H1 (cell line): Measurements from ENCODE around the gene IFNK. TPM values are rescaled to one million over a fixed set of nuclear protein-coding genes. Genes with fewer than 3 reads are reported as not detected.

Experiments used
- CTCF ChIA-PET: fragments of 300-600 bp; sonication (Branson Sonifier 250); formaldehyde crosslinking; loops from one replicate; lab custom pipeline; 2021; ENCODE audit not compliant: partially characterized antibody; lab: Charles Lee
- POLR2A ChIA-PET: fragments of 300-600 bp; sonication (Branson Sonifier 250); formaldehyde crosslinking; loops from one replicate; lab custom pipeline; 2021; ENCODE audit warnings: inconsistent platforms; ENCODE audit not compliant: partially characterized antibody; lab: Charles Lee
- DNase-seq, 2 experiments: peaks; one replicate each; pipeline versions ENCODE4 v3.0.0 to v3.0.0-alpha.2; 2010 to 2022; ENCODE audit warnings: low spot score in 2 of 2, low read depth in 1 of 2, mixed read lengths in 1 of 2
- FAIRE-seq: peaks from 2 replicates; lab custom pipeline; 2011; peaks lifted over from hg19 to GRCh38; lab: Jason Lieb, UNC
- H2AFZ ChIP-seq: 2 replicates; pipeline ENCODE4 v1.8.1; 2012; ENCODE audit warnings: low read length, inconsistent platforms
- H2AK5ac ChIP-seq: 2 replicates; pipeline ENCODE4 v1.6.1; 2013; ENCODE audit warnings: low read depth, low read length
- H2BK120ac ChIP-seq: replicated peaks from 2 replicates; pipeline ENCODE3; 2013; ENCODE audit warnings: low read depth, low read length, inconsistent platforms
- H2BK12ac ChIP-seq: 2 replicates; pipeline ENCODE4 v1.6.1; 2013; ENCODE audit warnings: low read depth, low read length
- H2BK15ac ChIP-seq: 2 replicates; pipeline ENCODE4 v1.6.1; 2013; ENCODE audit warnings: low read length
- H2BK20ac ChIP-seq: 2 replicates; pipeline ENCODE4 v1.6.1; 2013; ENCODE audit warnings: low read length
- H2BK5ac ChIP-seq: 2 replicates; pipeline ENCODE4 v1.6.1; 2013; ENCODE audit warnings: low read depth, low read length
- H3K14ac ChIP-seq: 2 replicates; pipeline ENCODE4 v1.6.1; 2013; ENCODE audit warnings: inconsistent platforms; ENCODE audit not compliant: insufficient read length
- H3K18ac ChIP-seq: 2 replicates; pipeline ENCODE4 v1.6.1; 2013; ENCODE audit warnings: low read length; ENCODE audit errors: extremely low read depth
- H3K23ac ChIP-seq: 2 replicates; pipeline ENCODE4 v1.6.1; 2013; ENCODE audit warnings: inconsistent platforms; ENCODE audit not compliant: insufficient read length
- H3K23me2 ChIP-seq: 2 replicates; pipeline ENCODE4 v1.6.1; 2013; ENCODE audit warnings: low read depth, low read length
- H3K27ac ChIP-seq: 2 replicates; pipeline ENCODE4 v1.6.1; 2011; ENCODE audit warnings: low read depth, low read length, inconsistent platforms
- H3K27me3 ChIP-seq, 4 experiments: replicated peaks in 1 of 4; 1 replicate in 1 of 4; 2 replicates in 3 of 4; pipeline versions ENCODE4 v1.6.1 to v1.8.1; 2011 to 2013; ENCODE audit warnings: low read length in 3 of 4, mild to moderate bottlenecking in 3 of 4, inconsistent platforms in 2 of 4, mixed read lengths in 2 of 4, moderate library complexity in 1 of 4; ENCODE audit not compliant: control insufficient read depth in 3 of 4, insufficient read depth in 3 of 4; ENCODE audit errors: extremely low read depth in 1 of 4
- H3K36me3 ChIP-seq, 4 experiments: 2 replicates each; pipeline versions ENCODE4 v1.6.1 to v1.8.1; 2011 to 2013; ENCODE audit warnings: mild to moderate bottlenecking in 4 of 4, low read length in 3 of 4, moderate library complexity in 2 of 4, control low read depth in 1 of 4, inconsistent platforms in 1 of 4; ENCODE audit not compliant: insufficient read depth in 4 of 4, control insufficient read depth in 2 of 4
- H3K4ac ChIP-seq: replicated peaks from 2 replicates; pipeline ENCODE3; 2013; ENCODE audit warnings: low read length, low read depth, mixed read lengths, inconsistent platforms; ENCODE audit not compliant: insufficient read length
- H3K4me1 ChIP-seq, 4 experiments: replicated peaks in 1 of 4; 1 replicate in 1 of 4; 2 replicates in 3 of 4; pipeline versions ENCODE4 v1.6.1 to v1.8.1; 2011 to 2013; ENCODE audit warnings: low read length in 3 of 4, inconsistent platforms in 2 of 4, mixed read lengths in 1 of 4; ENCODE audit not compliant: insufficient read depth in 4 of 4, control insufficient read depth in 3 of 4
- H3K4me2 ChIP-seq, 2 experiments: 2 replicates each; pipeline versions ENCODE4 v1.6.1 to v1.8.1; 2011 to 2013; ENCODE audit warnings: low read depth in 2 of 2, low read length in 2 of 2, control low read depth in 1 of 2, inconsistent platforms in 1 of 2, mild to moderate bottlenecking in 1 of 2; ENCODE audit not compliant: insufficient read depth in 1 of 2
- H3K4me3 ChIP-seq, 4 experiments: fragments of 200-600, 300-600 bp in 1 of 4; sonication (generic), shearing (Covaris generic), sonication (Bioruptor Twin) in 1 of 4; 2 replicates each; pipeline versions ENCODE4 v1.5.1 to v1.8.1; 2011 to 2016; ENCODE audit warnings: low read length in 4 of 4, low read depth in 3 of 4, control low read depth in 2 of 4, inconsistent platforms in 2 of 4, mild to moderate bottlenecking in 2 of 4, mixed read lengths in 1 of 4, moderate library complexity in 1 of 4; ENCODE audit not compliant: insufficient read depth in 2 of 4; ENCODE audit errors: extremely low read depth in 1 of 4
- H3K56ac ChIP-seq: replicated peaks from 2 replicates; pipeline ENCODE3; 2013; ENCODE audit warnings: low read depth, mild to moderate bottlenecking, mixed read lengths, low read length, inconsistent platforms; ENCODE audit not compliant: insufficient read length
- H3K79me1 ChIP-seq: 2 replicates; pipeline ENCODE4 v1.6.1; 2013; ENCODE audit warnings: low read depth, low read length, control low read depth
- H3K79me2 ChIP-seq, 2 experiments: 2 replicates each; pipeline versions ENCODE4 v1.6.1 to v1.8.1; 2012 to 2013; ENCODE audit warnings: low read length in 2 of 2, mild to moderate bottlenecking in 2 of 2, inconsistent platforms in 1 of 2; ENCODE audit not compliant: insufficient read depth in 2 of 2, control insufficient read depth in 1 of 2
- H3K9ac ChIP-seq, 4 experiments: replicated peaks in 1 of 4; 1 replicate in 1 of 4; 2 replicates in 3 of 4; pipeline versions ENCODE4 v1.6.1 to v1.8.1; 2011 to 2013; ENCODE audit warnings: low read depth in 3 of 4, low read length in 3 of 4, control low read depth in 2 of 4, mild to moderate bottlenecking in 2 of 4, moderate library complexity in 2 of 4, inconsistent platforms in 1 of 4; ENCODE audit errors: extremely low read depth in 1 of 4
- H3K9me3 ChIP-seq, 2 experiments: 2 replicates each; pipeline versions ENCODE4 v1.6.1 to v1.8.1; 2012 to 2013; ENCODE audit warnings: mild to moderate bottlenecking in 2 of 2, moderate library complexity in 2 of 2, control low read depth in 1 of 2, inconsistent platforms in 1 of 2, low read depth in 1 of 2, low read length in 1 of 2, mixed read lengths in 1 of 2; ENCODE audit not compliant: insufficient read depth in 2 of 2
- H4K20me1 ChIP-seq, 2 experiments: replicated peaks in 1 of 2; 2 replicates each; pipeline versions ENCODE3 to v1.8.1; 2011 to 2013; ENCODE audit warnings: inconsistent platforms in 2 of 2, low read length in 2 of 2, mild to moderate bottlenecking in 1 of 2; ENCODE audit not compliant: insufficient read depth in 2 of 2, control insufficient read depth in 1 of 2
- H4K5ac ChIP-seq: 2 replicates; pipeline ENCODE4 v1.6.1; 2013; ENCODE audit warnings: low read length, low read depth, mixed read lengths, inconsistent platforms; ENCODE audit not compliant: insufficient read length
- H4K8ac ChIP-seq: 2 replicates; pipeline ENCODE4 v1.8.0; 2013; ENCODE audit warnings: mild to moderate bottlenecking, moderate library complexity, low read length, inconsistent platforms; ENCODE audit not compliant: insufficient read depth; ENCODE audit errors: extremely low read depth
- H4K91ac ChIP-seq: replicated peaks from 2 replicates; pipeline ENCODE3; 2013; ENCODE audit warnings: low read length, mixed read lengths, inconsistent platforms; ENCODE audit not compliant: insufficient read length
- ATF3 ChIP-seq: IDR thresholded peaks from 2 replicates; pipeline ENCODE4 v1.6.1; 2011; ENCODE audit warnings: low read depth, mild to moderate bottlenecking, low read length; ENCODE audit not compliant: insufficient read depth
- BCL11A ChIP-seq, 2 experiments: IDR thresholded peaks; one replicate each; pipeline ENCODE4 v1.6.1; 2011; ENCODE audit warnings: low read depth in 2 of 2, low read length in 2 of 2, mild to moderate bottlenecking in 2 of 2
- CHD1 ChIP-seq: IDR thresholded peaks from 2 replicates; pipeline ENCODE4 v1.6.1; 2012; ENCODE audit warnings: low read depth, low read length, improper control_type of control experiment
- POU5F1 ChIP-seq: IDR thresholded peaks from 2 replicates; pipeline ENCODE4 v1.6.1; 2011; ENCODE audit warnings: low read depth, mild to moderate bottlenecking, low read length, moderate library complexity
- RNF2 ChIP-seq: fragments of 200-900, 300-1000 bp; sonication (generic); IDR thresholded peaks from 2 replicates; pipeline ENCODE4 v1.7.1; 2016; ENCODE audit warnings: borderline replicate concordance, low read depth, mild to moderate bottlenecking, antibody characterized with exemption, low read length; ENCODE audit not compliant: poor library complexity, severe bottlenecking; ENCODE audit errors: missing control alignments
- TAF1 ChIP-seq: IDR thresholded peaks from 2 replicates; pipeline ENCODE4 v1.6.1; 2011; ENCODE audit warnings: mild to moderate bottlenecking, low read depth, low read length
- YY1 ChIP-seq: IDR thresholded peaks from 2 replicates; pipeline ENCODE4 v1.6.1; 2011; ENCODE audit warnings: low read depth, mild to moderate bottlenecking, low read length
- WGBS, 2 experiments: shearing (Covaris generic) in 1 of 2; methylation state at CpG; one replicate each; pipeline versions ENCODE4 v1.1.6 to v1.1.7; 2013 to 2015; ENCODE audit warnings: low lambda C conversion rate in 2 of 2, mixed read lengths in 2 of 2, inconsistent platforms in 1 of 2, low coverage in 1 of 2, missing lambda C conversion rate in 1 of 2; ENCODE audit not compliant: insufficient replicate concordance in 2 of 2, insufficient coverage in 1 of 2, insufficient read length in 1 of 2; ENCODE audit errors: extremely low coverage in 1 of 2, missing lambda C conversion rate in 1 of 2; 5-methylcytosine and 5-hydroxymethylcytosine counted together
- polyA plus RNA-seq, 7 experiments: library from polyadenylated mRNA; depleted of rRNA in 3 of 7; stranded (reverse) in 5 of 7; unstranded in 2 of 7; fragments of >200 nt in 5 of 7; fragments of 200-250 nt in 2 of 7; gene quantifications; 1 replicate in 5 of 7; 2 replicates in 1 of 7; 4 replicates in 1 of 7; pipeline versions ENCODE4 v1.2.1 to v1.2.3, GENCODE V29; 2011 to 2013; ENCODE audit warnings: missing spikeins in 2 of 7, mixed read lengths in 2 of 7
- total RNA-seq: library from RNA; stranded (reverse); fragmentation: NEBNext Ultra II Directional; extraction: Animal tissue kit (Norgen Biotek cat#: 25700); gene quantifications from 2 replicates; pipeline ENCODE4 v1.2.1, GENCODE V29; 2021

IFNK gene
- total and polyA plus RNA-seq, 2 of the 8 experiments (the other 6 are each of a cell fraction or from before 2014, with no cell fraction given), result not detected

GRCh38 chr9:27537756-27538155, 13.7 kb downstream of the IFNK start:
- Histone ChIP-seq H2BK5ac (no peak overlapping the region), H2AK5ac (no peak overlapping the region), H2BK20ac (no peak overlapping the region), H3K36me3 (no peaks in the 10 kb centered on the region), H3K9ac (no peak overlapping the region), H3K4ac (no peak overlapping the region), H3K9me3 (no peaks in the 10 kb centered on the region), H3K18ac (no peak overlapping the region), H4K91ac (no peak overlapping the region), H3K4me2 (no peak overlapping the region), H3K4me3 (no peak overlapping the region), H3K4me1 (peaks cover 0 to 5% (median 0%) of the 10 kb centered on the region in 4 experiments; a peak in 2 of 7 replicates), H2AFZ (no peak overlapping the region), H4K5ac (no peak overlapping the region), H3K56ac (no peak overlapping the region), H2BK12ac (no peak overlapping the region), H3K79me1 (no peaks in the 10 kb centered on the region), H4K20me1 (no peaks in the 10 kb centered on the region), H4K8ac (no peak overlapping the region), H3K27ac (no peak overlapping the region), H3K23ac (no peak overlapping the region), H2BK120ac (no peak overlapping the region), H3K79me2 (no peaks in the 10 kb centered on the region), H3K27me3 (no peaks in the 10 kb centered on the region), H3K23me2 (no peaks in the 10 kb centered on the region; the same call in 1 of the 2 replicates), H2BK15ac (no peak overlapping the region), H3K14ac (no peak overlapping the region)
- DNase-seq (no peak), FAIRE-seq (no peak)
- ChIA-PET POLR2A (interaction anchor here (1.1 kb wide), 2 partner anchors 199 to 205 kb away, joined by 3 to 6 read pairs; no protein-coding TSS in a partner anchor), CTCF (interaction anchor here (0.7 to 4.6 kb wide), 8 partner anchors 8 to 290 kb away, joined by 3 to 48 read pairs (median 6); partner anchors contain the start of genes C9orf72 and MOB3B)
- TF ChIP-seq RNF2, result no peak
- no peak for TF ChIP-seq TAF1
- no peak for TF ChIP-seq POU5F1
- TF ChIP-seq CHD1, result no peak
- no peak for TF ChIP-seq BCL11A (IDR thresholded peaks at IDR 0.05; ENCODE audit: low read depth in 2 of 2, low read length in 2 of 2)
- TF ChIP-seq ATF3, result no peak
- no peak for TF ChIP-seq YY1
- 88% methylated on average over 1 of the region's 1 CpG; no CpG with 5 or more reads in 1 of the 2 experiments for WGBS, 2 experiments
